ENCODE measurements around the gene COL4A2. TPM values are rescaled to one million over a fixed set of nuclear protein-coding genes. Genes with fewer than 3 reads are reported as not detected.

The COL4A2 gene
- total RNA-seq, 2 donors from 2014 or later: 999 to 1,135 TPM

- no peaks in the 10 kb centered on the region for H3K36me3 ChIP-seq
- TF ChIP-seq, protein P1, sequence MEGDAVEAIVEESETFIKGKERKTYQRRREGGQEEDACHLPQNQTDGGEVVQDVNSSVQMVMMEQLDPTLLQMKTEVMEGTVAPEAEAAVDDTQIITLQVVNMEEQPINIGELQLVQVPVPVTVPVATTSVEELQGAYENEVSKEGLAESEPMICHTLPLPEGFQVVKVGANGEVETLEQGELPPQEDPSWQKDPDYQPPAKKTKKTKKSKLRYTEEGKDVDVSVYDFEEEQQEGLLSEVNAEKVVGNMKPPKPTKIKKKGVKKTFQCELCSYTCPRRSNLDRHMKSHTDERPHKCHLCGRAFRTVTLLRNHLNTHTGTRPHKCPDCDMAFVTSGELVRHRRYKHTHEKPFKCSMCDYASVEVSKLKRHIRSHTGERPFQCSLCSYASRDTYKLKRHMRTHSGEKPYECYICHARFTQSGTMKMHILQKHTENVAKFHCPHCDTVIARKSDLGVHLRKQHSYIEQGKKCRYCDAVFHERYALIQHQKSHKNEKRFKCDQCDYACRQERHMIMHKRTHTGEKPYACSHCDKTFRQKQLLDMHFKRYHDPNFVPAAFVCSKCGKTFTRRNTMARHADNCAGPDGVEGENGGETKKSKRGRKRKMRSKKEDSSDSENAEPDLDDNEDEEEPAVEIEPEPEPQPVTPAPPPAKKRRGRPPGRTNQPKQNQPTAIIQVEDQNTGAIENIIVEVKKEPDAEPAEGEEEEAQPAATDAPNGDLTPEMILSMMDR (IDR thresholded peaks at IDR 0.05): no peak
- no peak for ATAC-seq (ENCODE audit: insufficient number of reproducible peaks, low FRiP score, low read depth)
- H3K27me3 ChIP-seq (replicated peaks; ENCODE audit: insufficient read depth): no peaks in the 10 kb centered on the region
- DNase-seq (ENCODE audit: low spot score): no peak
- no peak overlapping the region for H3K4me3 ChIP-seq
- H3K4me1 ChIP-seq (ENCODE audit: control insufficient read depth in 1 of 2, low read depth in 2 of 2): peaks cover 4 to 46% of the 10 kb centered on the region in 2 donors
- H3K27ac ChIP-seq: no peak overlapping the region
- H3K9me3 ChIP-seq: no peaks in the 10 kb centered on the region
Observed at GRCh38 chr13:110554227-110554836, 247.2 kb downstream of the COL4A2 start.

GRCh38 chr13:110554946-110555345 lies 247.9 kb downstream of the COL4A2 start:
- TF ChIP-seq, protein P1 (IDR thresholded peaks at IDR 0.05): no peak
- Histone ChIP-seq H3K27me3 (replicated peaks; ENCODE audit: insufficient read depth) (no peaks in the 10 kb centered on the region), H3K4me1 (ENCODE audit: control insufficient read depth in 1 of 2, low read depth in 2 of 2) (peaks cover 4 to 53% of the 10 kb centered on the region in 2 donors), H3K4me3 (no peak overlapping the region), H3K27ac (no peak overlapping the region), H3K9me3 (no peaks in the 10 kb centered on the region), H3K36me3 (no peaks in the 10 kb centered on the region)
- DNase-seq (ENCODE audit: low spot score): no peak
- ATAC-seq (ENCODE audit: insufficient number of reproducible peaks, low FRiP score, low read depth): no peak

GRCh38 chr13:110555601-110556223 lies 248.6 kb downstream of the COL4A2 start:
- no peak overlapping the region for H3K27ac ChIP-seq
- ATAC-seq (ENCODE audit: insufficient number of reproducible peaks, low FRiP score, low read depth): no peak
- H3K27me3 ChIP-seq (replicated peaks; ENCODE audit: insufficient read depth): no peaks in the 10 kb centered on the region
- peaks cover 4 to 54% of the 10 kb centered on the region in 2 donors for H3K4me1 ChIP-seq (ENCODE audit: control insufficient read depth in 1 of 2, low read depth in 2 of 2)
- TF ChIP-seq, protein P1 (IDR thresholded peaks at IDR 0.05): no peak
- DNase-seq (ENCODE audit: low spot score): no peak
- no peaks in the 10 kb centered on the region for H3K36me3 ChIP-seq
- H3K9me3 ChIP-seq: no peaks in the 10 kb centered on the region
- no peak overlapping the region for H3K4me3 ChIP-seq

DNA sequence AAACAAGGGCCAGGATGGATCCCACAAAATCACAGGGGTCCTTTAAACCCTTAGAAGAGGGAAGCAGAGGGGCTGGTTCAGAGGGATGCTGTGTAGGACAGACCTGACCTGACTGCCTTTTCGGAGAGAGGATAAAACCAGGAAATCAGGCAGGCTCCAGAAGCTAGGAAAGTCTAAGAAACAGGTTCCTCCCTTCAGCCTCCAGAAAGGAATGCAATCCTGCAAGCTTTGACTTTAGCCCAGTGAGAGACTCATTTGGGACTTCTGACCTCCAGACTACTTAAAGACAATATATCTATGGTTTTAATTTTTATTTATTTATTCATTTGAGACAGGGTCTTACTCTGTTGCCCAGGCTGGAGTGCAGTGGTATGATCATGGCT lies 249.1 kb downstream of the COL4A2 start:
- Histone ChIP-seq H3K36me3 (no peaks in the 10 kb centered on the region), H3K9me3 (no peaks in the 10 kb centered on the region), H3K4me3 (no peak overlapping the region), H3K27me3 (replicated peaks; ENCODE audit: insufficient read depth) (no peaks in the 10 kb centered on the region), H3K27ac (no peak overlapping the region), H3K4me1 (ENCODE audit: control insufficient read depth in 1 of 2, low read depth in 2 of 2) (peaks cover 3 to 50% of the 10 kb centered on the region in 2 donors)
- ATAC-seq (ENCODE audit: insufficient number of reproducible peaks, low FRiP score, low read depth): no peak
- no peak for DNase-seq (ENCODE audit: low spot score)
- TF ChIP-seq, protein P1 (IDR thresholded peaks at IDR 0.05): no peak

DNA sequence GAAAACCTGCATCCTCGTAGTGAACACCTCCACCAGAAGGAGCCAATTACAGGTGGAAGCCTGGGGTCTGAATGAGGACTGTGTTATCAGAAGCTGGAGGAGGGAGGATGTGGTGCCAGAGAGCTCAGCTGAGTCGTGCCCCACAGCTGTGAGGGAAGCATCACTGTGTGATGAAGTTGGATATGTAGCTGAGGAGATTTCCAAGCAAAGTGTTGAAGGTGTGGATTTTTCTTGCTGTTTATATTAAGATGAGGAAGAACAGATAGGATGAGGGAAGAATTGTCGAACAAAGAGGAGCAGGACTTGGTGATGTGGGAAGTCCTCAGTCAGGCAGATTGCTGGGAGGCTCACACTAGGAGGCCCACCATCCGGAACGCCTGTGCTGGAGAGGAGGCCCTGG lies 250.0 kb downstream of the COL4A2 start:
- no peak for DNase-seq (ENCODE audit: low spot score)
- no peak for ATAC-seq (ENCODE audit: insufficient number of reproducible peaks, low FRiP score, low read depth)
- H3K27ac ChIP-seq: no peak overlapping the region

More for the DNA sequence above, 250.0 kb downstream of the COL4A2 start:
- Histone ChIP-seq H3K9me3 (no peaks in the 10 kb centered on the region), H3K4me3 (no peak overlapping the region), H3K36me3 (no peaks in the 10 kb centered on the region), H3K4me1 (ENCODE audit: control insufficient read depth in 1 of 2, low read depth in 2 of 2) (peaks cover 0 to 42% of the 10 kb centered on the region in 2 donors), H3K27me3 (replicated peaks; ENCODE audit: insufficient read depth) (no peaks in the 10 kb centered on the region)
- TF ChIP-seq, protein P1 (IDR thresholded peaks at IDR 0.05): no peak
